IMR-90 (cell line): ENCODE data around the gene GJA4. TPM values are rescaled to one million over a fixed set of nuclear protein-coding genes. Genes with fewer than 3 reads are reported as not detected.

Experiments used
- ATAC-seq: fragments of 200-7000 bp; cut with Tn5 transposase; 2 replicates; pipeline ENCODE4 v1.9.1; 2020; ENCODE audit warnings: low read depth, mild to moderate bottlenecking, moderate library complexity
- BruUV-seq: library from RNA; stranded (reverse); fragments of 400-500 nt; replicated peaks from 2 replicates; lab custom pipeline; 2021; lab: Mats Ljungman, UMichigan
- CTCF ChIA-PET: fragments of 300-600 bp; formaldehyde crosslinking; extraction: SDS; loops from one replicate; lab custom pipeline; 2021; ENCODE audit warnings: antibody characterized with exemption; lab: Yijun Ruan, JAX
- POLR2A ChIA-PET: fragments of 300-600 bp; sonication (Branson Sonifier 250); formaldehyde crosslinking; loops from one replicate; lab custom pipeline; 2022; ENCODE audit warnings: antibody characterized with exemption; ENCODE audit not compliant: unreplicated experiment; lab: Charles Lee
- DNase-seq: peaks from one replicate; pipeline ENCODE4 v3.0.0; 2013
- H2AFZ ChIP-seq: replicated peaks from 2 replicates; pipeline ENCODE3; 2013; ENCODE audit warnings: low read length, mild to moderate bottlenecking; ENCODE audit not compliant: poor library complexity
- H2AK5ac ChIP-seq: 2 replicates; pipeline ENCODE4 v1.6.1; 2013; ENCODE audit warnings: low read depth, low read length, inconsistent platforms
- H2AK9ac ChIP-seq: replicated peaks from 2 replicates; pipeline ENCODE3; 2013; ENCODE audit warnings: mild to moderate bottlenecking, low read depth, low read length, moderate library complexity; ENCODE audit not compliant: poor library complexity
- H2BK120ac ChIP-seq: 2 replicates; pipeline ENCODE4 v1.6.1; 2013; ENCODE audit warnings: low read depth, low read length, inconsistent platforms
- H2BK15ac ChIP-seq: 3 replicates; pipeline ENCODE4 v1.6.1; 2013; ENCODE audit warnings: low read depth, low read length, inconsistent platforms
- H2BK20ac ChIP-seq: 2 replicates; pipeline ENCODE4 v1.6.1; 2013; ENCODE audit warnings: low read depth, mild to moderate bottlenecking, inconsistent platforms, low read length, moderate library complexity
- H2BK5ac ChIP-seq: 2 replicates; pipeline ENCODE4 v1.6.1; 2013; ENCODE audit warnings: mild to moderate bottlenecking, low read depth, low read length, inconsistent platforms; ENCODE audit not compliant: poor library complexity, severe bottlenecking
- H3K14ac ChIP-seq: replicated peaks from 2 replicates; pipeline ENCODE4 v1.6.1; 2013; ENCODE audit warnings: low read depth, low read length, inconsistent platforms
- H3K18ac ChIP-seq: 2 replicates; pipeline ENCODE4 v1.6.1; 2013; ENCODE audit warnings: low read depth, low read length, control low read depth
- H3K23ac ChIP-seq: 2 replicates; pipeline ENCODE4 v1.6.1; 2013; ENCODE audit warnings: low read depth, low read length, inconsistent platforms
- H3K27ac ChIP-seq: 2 replicates; pipeline ENCODE4 v1.5.1; 2013; ENCODE audit warnings: mild to moderate bottlenecking, control low read depth, low read length; ENCODE audit not compliant: insufficient read depth
- H3K27me3 ChIP-seq: 2 replicates; pipeline ENCODE4 v1.6.1; 2013; ENCODE audit warnings: low read length; ENCODE audit not compliant: control insufficient read depth, insufficient read depth
- H3K36me3 ChIP-seq: 2 replicates; pipeline ENCODE4 v1.6.1; 2013; ENCODE audit warnings: low read length, mixed read lengths; ENCODE audit not compliant: control insufficient read depth, insufficient read depth
- H3K4ac ChIP-seq: 2 replicates; pipeline ENCODE4 v1.6.1; 2013; ENCODE audit warnings: low read depth, low read length, inconsistent platforms
- H3K4me1 ChIP-seq: 2 replicates; pipeline ENCODE4 v1.6.1; 2013; ENCODE audit warnings: low read length, mixed read lengths; ENCODE audit not compliant: control insufficient read depth, insufficient read depth
- H3K4me2 ChIP-seq: 2 replicates; pipeline ENCODE4 v1.6.1; 2013; ENCODE audit warnings: low read depth, mild to moderate bottlenecking, control low read depth, low read length, moderate library complexity
- H3K4me3 ChIP-seq: 2 replicates; pipeline ENCODE4 v1.5.1; 2013; ENCODE audit warnings: low read depth, mild to moderate bottlenecking, control low read depth, low read length, moderate library complexity; ENCODE audit not compliant: insufficient read depth
- H3K56ac ChIP-seq: 2 replicates; pipeline ENCODE4 v1.6.1; 2013; ENCODE audit warnings: low read length, inconsistent platforms; ENCODE audit not compliant: insufficient read depth; ENCODE audit errors: extremely low read depth
- H3K79me1 ChIP-seq, 2 experiments: 2 replicates each; pipeline ENCODE4 v1.6.1; 2013; ENCODE audit warnings: low read length in 2 of 2, inconsistent platforms in 1 of 2, low read depth in 1 of 2
- H3K9ac ChIP-seq: 2 replicates; pipeline ENCODE4 v1.6.1; 2013; ENCODE audit warnings: low read depth, low read length, control low read depth
- H3K9me1 ChIP-seq: 2 replicates; pipeline ENCODE4 v1.6.1; 2013; ENCODE audit warnings: low read length, inconsistent platforms; ENCODE audit not compliant: insufficient read depth
- H3K9me3 ChIP-seq: 2 replicates; pipeline ENCODE4 v1.6.1; 2013; ENCODE audit warnings: low read length; ENCODE audit not compliant: control insufficient read depth, insufficient read depth
- H4K20me1 ChIP-seq: 2 replicates; pipeline ENCODE4 v1.6.1; 2013; ENCODE audit warnings: low read length, inconsistent platforms; ENCODE audit not compliant: insufficient read depth
- H4K5ac ChIP-seq: 2 replicates; pipeline ENCODE4 v1.6.1; 2013; ENCODE audit warnings: mild to moderate bottlenecking, low read depth, low read length, control low read depth
- H4K8ac ChIP-seq, 2 experiments: 2 replicates each; pipeline ENCODE4 v1.6.1; 2013; ENCODE audit warnings: low read depth in 2 of 2, low read length in 2 of 2, control low read depth in 1 of 2, inconsistent platforms in 1 of 2
- H4K91ac ChIP-seq: 2 replicates; pipeline ENCODE4 v1.6.1; 2013; ENCODE audit warnings: low read depth, low read length, inconsistent platforms; ENCODE audit not compliant: insufficient read depth
- NFE2L2 ChIP-seq: fragments of 150-350 bp; IDR thresholded peaks from 2 replicates; pipeline ENCODE4 v1.6.1; 2016; ENCODE audit warnings: low read depth, mild to moderate bottlenecking, low read length
- WGBS, 2 experiments: methylation state at CpG; one replicate each; pipeline versions ENCODE4 v1.1.5 to v1.1.7; 2013; ENCODE audit warnings: missing lambda C conversion rate in 2 of 2; ENCODE audit not compliant: insufficient read length in 1 of 2; ENCODE audit errors: extremely low coverage in 2 of 2; 5-methylcytosine and 5-hydroxymethylcytosine counted together
- dilution Hi-C: fragments of 300-500 bp; cut with HindIII; formaldehyde crosslinking; loops from one replicate; pipeline ENCODE4 v1.14.3; 2018; ENCODE audit warnings: low sequenced_read_pairs; ENCODE audit not compliant: unreplicated experiment
- in situ Hi-C: fragments of 300-500 bp; cut with MboI; formaldehyde crosslinking; loops from 3 replicates; pipeline ENCODE4 v1.14.3; 2019; ENCODE audit warnings: low sequenced_read_pairs, inconsistent platforms, mixed read lengths
- intact Hi-C: fragments of 100-400 bp; cut with micrococcal nuclease; formaldehyde crosslinking; loops from 2 replicates; pipeline ENCODE4 v1.10.0; 2022
- polyA plus RNA-seq, 3 experiments: library from polyadenylated mRNA; depleted of rRNA; stranded (reverse); fragments of >200 nt; gene quantifications; 2 replicates each; pipeline ENCODE4 v1.2.3, GENCODE V29; 2012; ENCODE audit warnings: low replicate concordance in 1 of 3
- total RNA-seq: library from RNA; depleted of rRNA; stranded (reverse); fragments of >200 nt; gene quantifications from 2 replicates; pipeline ENCODE4 v1.2.3, GENCODE V29; 2012
- TF ChIP-seq, protein P1 (sequence below): fragments of 150-350 bp; IDR thresholded peaks from 2 replicates; pipeline ENCODE4 v1.6.1; 2017; ENCODE audit warnings: mild to moderate bottlenecking, antibody characterized with exemption, low read length, low read depth

The GJA4 gene
- total and polyA plus RNA-seq, 2 of the 4 experiments (the other 2 are of a cell fraction), result not detected

DNA sequence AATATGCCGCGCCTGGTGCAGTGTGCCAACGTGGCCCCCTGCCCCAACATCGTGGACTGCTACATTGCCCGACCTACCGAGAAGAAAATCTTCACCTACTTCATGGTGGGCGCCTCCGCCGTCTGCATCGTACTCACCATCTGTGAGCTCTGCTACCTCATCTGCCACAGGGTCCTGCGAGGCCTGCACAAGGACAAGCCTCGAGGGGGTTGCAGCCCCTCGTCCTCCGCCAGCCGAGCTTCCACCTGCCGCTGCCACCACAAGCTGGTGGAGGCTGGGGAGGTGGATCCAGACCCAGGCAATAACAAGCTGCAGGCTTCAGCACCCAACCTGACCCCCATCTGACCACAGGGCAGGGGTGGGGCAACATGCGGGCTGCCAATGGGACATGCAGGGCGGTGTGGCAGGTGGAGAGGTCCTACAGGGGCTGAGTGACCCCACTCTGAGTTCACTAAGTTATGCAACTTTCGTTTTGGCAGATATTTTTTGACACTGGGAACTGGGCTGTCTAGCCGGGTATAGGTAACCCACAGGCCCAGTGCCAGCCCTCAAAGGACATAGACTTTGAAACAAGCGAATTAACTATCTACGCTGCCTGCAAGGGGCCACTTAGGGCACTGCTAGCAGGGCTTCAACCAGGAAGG is 7.4 kb upstream of the GJA4 start:
- ATAC-seq, result no peak
- Histone ChIP-seq H3K14ac (no peak overlapping the region), H4K20me1 (no peaks in the 10 kb centered on the region; the same call in 1 of the 2 replicates), H3K27me3 (peaks cover 24% of the 10 kb centered on the region), H3K23ac (no peak overlapping the region), H2AK5ac (no peak overlapping the region), H3K4me1 (peaks cover 7% of the 10 kb centered on the region; the same call in 1 of the 2 replicates), H3K4ac (no peak overlapping the region), H3K18ac (no peak overlapping the region), H3K9me1 (peaks cover 4% of the 10 kb centered on the region; the same call in 1 of the 2 replicates), H2BK5ac (no peak overlapping the region), H2BK15ac (no peak overlapping the region), H3K4me2 (no peak overlapping the region), H3K9me3 (peaks cover 6% of the 10 kb centered on the region), H3K4me3 (no peak overlapping the region), H2AFZ (no peak overlapping the region), H3K79me1 (no peaks in the 10 kb centered on the region), H2AK9ac (no peak overlapping the region), H4K91ac (no peak overlapping the region), H3K27ac (no peak overlapping the region), H4K5ac (no peak overlapping the region), H4K8ac (no peak overlapping the region), H3K36me3 (no peaks in the 10 kb centered on the region), H2BK120ac (no peak overlapping the region), H2BK20ac (no peak overlapping the region), H3K9ac (no peak overlapping the region), H3K56ac (no peak overlapping the region)
- no TSS peak for BruUV-seq
- intact Hi-C loops (loop anchor here (5.0 kb wide), 2 partner anchors 197 to 392 kb away; no protein-coding TSS in a partner anchor), dilution Hi-C loops (no loop called here), in situ Hi-C loops (no loop called here)
- DNase-seq, result no peak
- TF ChIP-seq, protein P1, sequence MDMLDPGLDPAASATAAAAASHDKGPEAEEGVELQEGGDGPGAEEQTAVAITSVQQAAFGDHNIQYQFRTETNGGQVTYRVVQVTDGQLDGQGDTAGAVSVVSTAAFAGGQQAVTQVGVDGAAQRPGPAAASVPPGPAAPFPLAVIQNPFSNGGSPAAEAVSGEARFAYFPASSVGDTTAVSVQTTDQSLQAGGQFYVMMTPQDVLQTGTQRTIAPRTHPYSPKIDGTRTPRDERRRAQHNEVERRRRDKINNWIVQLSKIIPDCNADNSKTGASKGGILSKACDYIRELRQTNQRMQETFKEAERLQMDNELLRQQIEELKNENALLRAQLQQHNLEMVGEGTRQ, result no peak
- no peak for TF ChIP-seq NFE2L2
- CTCF ChIA-PET, result interaction anchor here (0.7 kb wide), 1 partner anchor 979 kb away, joined by 3 read pairs; no protein-coding TSS in a partner anchor
- POLR2A ChIA-PET, result no interaction called here
- 79% methylated on average over 14 of the region's 22 CpGs; no CpG with 5 or more reads in 1 of the 2 experiments for WGBS, 2 experiments
